Measurements from ENCODE around the gene CCDC38.
A peak's percentile ranks its signal among the peaks of the same experiment; 100 is the strongest.
"Not testable (repeated sequence)": the region's sequence is repeated elsewhere in the genome, so short reads cannot be mapped to it uniquely, and the experiment has no call there.

The CCDC38 gene

DNA sequence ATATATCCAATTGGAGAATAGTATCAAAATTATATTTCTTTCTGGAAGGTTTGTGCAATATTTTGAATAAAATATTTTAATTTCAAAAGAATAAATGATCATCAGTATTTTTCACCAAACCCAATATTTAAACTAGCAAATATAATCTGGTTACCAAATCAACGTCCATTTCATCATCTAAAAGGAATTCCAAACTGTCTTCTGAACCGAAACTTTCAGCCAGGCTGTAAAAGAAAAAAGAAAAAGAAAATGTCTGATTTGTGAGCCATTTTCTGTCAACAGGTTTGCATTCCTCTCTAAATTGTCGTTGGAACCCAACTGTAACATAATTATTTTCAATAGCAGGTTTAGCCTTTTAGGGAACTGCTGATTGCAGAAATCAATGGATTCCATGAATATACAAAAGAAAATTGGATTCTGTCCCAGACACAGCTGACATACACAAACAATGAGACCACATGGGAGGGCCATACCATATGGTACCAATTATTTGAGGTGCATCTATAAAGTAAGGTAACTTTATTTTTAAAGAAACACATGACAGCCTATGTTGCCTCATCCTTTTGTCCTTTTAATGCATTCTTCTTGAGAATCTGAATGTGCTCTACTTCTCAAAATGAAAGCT, 61.0 kb downstream of the CCDC38 start:
- DNase-seq = no peak

DNA sequence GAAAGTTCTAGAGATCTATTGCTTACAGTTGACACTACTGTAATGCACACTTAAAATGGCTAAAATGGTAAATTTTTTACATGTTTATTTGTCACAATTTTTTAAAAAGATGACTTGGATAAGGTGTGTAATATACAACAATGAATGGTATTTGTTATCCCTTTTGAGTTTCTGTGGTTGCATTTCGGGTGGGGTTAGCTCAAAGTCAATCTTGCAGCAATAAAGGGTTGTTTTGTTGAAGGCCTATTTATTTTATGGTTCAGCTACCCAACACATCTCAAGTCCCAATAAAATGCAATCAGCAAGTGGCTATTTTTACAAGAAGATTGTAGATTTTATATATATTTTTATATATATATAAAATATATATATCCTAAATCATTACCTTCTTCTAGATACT, 61.5 kb downstream of the CCDC38 start:
- DNase-seq = no peak

DNA sequence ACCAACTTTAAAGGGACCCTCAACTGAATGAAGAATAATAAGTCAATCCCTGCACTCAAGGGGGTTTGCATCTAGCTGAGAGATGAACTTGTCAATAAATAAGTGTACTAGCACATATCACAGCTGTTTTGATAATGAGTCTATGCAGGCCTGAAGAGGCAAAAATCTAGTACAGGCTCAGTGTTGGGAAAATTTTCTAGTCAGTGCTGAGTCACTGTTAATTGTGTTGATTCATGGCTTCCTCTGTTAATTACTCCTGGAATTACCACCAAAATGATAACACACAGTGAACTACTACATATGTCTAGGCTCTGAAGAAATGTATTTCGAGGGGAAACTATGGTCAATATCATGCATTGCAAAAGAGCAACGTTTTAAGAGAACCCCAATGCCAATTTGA, 64.8 kb downstream of the CCDC38 start:
- no peak for DNase-seq

DNA sequence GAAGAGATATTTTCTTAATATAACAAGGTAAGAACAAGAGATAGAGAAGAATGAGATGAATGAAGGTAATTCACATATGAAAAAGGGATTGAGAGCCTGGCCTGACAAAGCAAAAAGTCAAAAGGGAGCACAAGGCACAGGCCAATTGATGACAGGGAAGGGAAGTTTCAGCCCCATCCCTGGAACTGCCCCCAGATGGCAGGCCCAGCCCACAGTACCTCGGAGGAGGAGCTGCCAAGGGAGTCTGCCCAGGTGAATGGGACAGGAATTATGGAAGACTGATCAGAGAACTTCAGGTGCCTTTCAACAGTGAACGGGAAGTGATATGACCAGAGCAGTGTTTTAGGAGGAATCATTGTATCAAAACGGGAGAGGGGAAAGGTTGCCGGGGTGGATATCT, 68.0 kb downstream of the CCDC38 start:
- no peak for DNase-seq

DNA sequence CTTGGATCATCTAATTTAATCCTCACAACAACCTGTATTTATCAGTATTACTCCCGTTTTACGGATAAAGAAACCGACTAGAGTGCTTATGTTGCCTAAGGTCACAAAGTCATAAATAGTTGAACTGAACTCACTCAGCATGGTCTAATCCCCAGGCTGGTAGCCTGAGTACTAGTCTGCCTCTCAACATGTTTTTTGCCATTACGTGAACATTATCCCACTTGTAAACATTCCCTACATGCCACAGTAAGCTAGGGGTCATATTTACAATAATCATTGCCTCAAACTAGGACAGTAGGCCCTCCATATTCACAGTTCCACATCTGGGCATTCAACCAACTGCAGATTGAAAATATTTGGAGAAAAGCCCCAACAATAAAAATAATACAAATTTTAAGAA, 71.5 kb downstream of the CCDC38 start:
- no peak for DNase-seq

DNA sequence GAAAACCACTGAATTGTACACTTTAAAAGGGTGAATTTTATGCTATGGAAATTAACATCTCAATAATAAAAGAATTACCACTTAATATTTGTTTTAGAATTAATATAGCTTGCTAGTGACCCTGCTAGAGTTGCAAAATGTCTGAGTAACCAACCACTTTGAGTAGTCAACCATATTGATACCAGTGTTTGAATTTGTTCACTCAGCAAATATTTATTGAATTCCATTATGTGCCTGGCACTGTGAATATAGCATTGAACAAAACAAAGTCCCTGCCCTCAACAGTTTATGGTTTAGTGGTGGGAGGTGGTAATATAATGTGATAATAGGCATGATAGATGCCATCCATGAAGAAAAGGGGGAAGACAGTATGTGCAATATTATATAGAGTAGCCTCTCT, 79.1 kb downstream of the CCDC38 start:
- no peak for DNase-seq

DNA sequence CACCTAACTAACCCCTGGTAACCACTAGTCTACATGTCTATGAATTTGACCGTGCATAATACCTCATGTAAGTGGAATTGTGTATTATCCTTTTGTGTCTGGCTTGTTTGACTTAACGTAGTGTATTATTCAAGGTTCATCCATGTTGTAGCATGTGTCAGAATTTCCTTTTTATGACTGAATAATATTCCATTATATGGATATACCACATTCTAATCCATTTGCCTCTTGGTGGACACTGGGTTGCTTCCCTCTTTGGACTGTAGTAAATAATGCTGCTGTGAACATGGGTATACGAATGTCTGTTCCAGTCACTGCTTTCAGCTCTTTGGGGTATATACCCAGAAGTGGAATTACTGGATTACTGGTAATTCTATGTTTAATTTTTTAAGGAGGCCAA, 80.4 kb downstream of the CCDC38 start:
- no peak for DNase-seq

DNA sequence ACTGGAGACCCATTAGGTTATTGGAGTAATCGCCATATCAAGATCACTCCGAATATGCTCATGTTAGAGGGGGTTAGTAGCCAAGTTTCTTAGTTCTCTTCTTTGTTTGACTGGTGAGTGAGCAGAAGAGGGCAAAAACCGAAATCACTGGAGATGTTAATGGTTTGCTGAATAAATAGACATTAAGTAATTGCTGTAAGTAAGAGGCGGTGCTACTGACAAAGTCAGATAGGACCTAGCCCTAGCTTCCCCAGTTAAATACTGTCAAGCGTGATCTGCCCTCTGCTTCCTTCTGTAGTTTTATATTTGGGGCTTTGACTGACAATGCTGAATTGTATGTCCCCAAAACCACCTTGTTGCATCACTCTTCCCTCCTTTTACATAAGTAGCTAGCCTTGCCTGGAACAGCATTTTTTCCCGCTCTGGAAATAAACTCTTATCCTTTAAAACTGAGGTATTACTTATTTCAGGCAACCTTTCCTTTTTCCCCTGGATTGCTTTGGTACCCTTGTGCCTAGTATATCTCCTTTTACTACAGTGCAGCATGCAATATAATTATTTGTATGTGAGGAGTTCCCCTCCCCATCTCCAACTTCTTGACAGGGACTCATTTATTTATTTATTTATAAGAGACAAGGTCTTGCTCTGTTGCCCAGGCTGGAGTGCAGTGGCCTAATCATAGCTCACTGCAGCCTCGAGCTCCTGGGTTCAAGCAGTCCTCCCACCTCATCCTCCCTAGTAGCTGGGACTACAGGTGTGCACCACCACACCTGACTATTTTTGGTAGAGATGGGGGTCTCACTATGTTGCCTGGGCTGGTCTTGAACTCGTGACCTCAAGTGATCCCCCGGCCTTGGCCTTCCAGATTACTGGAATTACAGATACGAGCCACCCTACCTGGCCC, 82.2 kb downstream of the CCDC38 start:
- no peak for DNase-seq

DNA sequence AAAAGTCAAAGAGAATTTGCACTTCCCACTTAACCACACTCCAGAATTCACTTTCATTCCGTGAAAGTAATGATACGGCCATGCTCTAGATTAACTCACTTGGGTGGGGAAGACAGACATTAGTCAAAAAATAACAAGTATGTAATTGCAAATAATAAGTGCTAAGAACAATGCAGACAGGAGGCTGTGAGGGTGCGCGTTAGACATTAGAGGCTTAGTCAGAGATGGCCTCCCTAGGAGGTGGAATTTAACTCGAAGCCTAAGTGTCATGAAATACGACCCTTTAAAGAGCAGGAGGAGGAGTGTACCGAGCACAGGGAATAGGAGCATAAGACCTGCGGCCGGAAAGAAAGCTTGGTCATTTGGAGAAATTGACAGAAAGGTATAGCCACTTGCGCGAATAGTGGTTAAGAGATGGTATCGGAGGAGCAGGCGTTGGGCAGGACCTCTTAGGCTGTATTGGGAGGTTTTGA, 83.0 kb downstream of the CCDC38 start:
- no peak for DNase-seq

DNA sequence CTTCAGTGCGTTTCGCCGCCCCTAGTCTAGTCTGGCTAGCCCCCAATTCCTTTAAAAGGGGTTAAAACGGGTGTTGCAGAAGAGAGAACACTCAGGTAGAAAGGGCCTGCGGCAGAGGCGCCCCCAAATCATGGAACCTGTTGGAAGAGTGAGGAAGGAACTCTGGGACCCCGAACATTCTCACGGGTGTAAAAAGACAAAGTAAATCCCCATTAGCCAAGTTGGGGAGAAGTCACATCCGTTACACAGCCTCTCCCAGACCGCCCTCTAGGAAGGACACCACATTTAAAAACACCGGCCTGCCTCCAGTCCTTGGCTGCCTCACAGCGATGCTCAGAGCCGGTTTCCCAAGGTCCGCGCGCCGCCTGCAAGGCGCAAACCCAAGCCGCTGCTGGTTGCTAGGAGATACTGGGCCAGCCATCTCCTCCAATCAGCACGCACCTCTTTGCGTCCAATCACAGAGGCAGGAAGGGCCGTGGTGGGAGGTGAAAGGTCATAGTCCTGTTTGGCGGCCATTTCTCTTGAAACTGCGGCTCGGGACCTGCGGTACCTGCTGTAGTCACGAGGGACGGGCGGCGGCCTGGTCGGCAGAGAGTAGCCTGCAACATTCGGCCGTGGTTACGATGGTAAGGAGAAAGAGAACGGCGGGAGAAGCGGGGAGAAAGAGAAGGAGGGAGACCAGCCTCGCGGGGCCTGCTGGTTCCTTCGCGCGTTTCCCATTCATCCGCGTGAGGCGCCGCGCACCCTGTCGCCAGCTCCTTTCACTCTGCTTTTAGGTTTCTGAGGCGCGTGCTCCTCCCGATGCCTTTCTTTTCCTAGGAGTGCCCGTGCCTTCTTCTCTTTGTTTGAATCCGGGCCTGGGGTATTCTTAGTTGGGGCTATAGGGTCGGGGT, 83.7 kb downstream of the CCDC38 start, which contains the start of gene SNRPF:
Gene SNRPF (plus strand): TSS at position 502 of the 893 bp plus-strand sequence. CDS start 122 bp downstream, at position 624.
- DNase-seq = peak; percentile 96

DNA sequence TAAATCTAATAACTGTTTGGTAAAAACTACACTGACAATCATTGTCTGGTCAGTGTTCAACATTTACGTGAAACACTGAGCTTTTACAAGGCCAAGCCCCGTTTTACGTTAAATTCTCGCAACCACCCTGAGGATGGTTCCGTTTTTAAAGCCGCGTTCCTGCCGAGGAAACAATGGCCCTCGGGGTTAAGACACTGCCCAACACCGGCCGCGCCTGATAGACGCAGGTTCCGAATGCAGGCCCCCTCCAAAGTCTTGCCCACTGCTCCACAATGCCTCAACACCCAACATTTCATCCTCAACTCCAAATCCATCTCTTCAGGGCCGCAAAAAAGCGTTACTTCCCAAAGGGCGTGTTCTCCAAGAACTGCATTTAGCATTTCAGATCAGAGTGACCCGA, 84.6 kb downstream of the CCDC38 start:
- DNase-seq = no peak

DNA sequence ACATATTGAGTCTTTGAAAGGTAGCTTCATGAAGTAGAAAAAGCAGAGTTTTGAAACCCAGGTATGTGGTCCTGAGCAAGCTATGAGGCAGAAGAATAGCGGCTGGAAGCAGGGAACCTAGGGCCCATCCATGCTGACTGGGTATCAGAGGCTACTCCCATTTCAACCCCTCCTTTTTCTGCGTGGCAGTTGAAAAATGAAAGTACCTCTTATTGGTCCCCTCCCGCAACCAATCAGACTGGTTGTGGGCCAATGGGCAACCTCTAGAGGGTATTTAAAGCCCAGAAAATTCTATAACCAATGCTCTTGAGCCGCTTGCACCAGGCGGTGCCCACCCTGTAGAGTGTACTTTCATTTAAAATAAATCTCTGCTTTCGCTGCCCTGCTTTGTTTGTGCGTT, 85.3 kb downstream of the CCDC38 start:
- DNase-seq = no peak

DNA sequence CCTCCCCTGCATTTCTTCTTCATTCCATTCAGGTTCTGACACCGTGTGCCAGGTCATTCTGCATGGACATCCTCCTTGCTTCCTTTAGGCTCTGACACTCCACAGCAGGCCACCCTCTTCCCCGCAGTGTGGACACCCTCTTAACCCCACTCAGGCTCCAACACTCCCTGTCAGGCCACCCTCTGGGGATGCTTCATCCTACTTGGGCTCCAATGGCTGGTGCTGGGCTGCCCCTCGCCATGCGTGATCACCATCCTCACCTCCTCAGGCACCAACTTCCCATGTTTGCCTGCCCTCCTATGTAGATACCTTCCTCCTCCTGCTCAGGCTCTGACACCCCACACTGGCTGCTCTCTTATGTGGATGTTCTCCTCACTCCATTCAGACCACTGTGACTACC, 90.3 kb downstream of the CCDC38 start:
- DNase-seq = no peak

DNA sequence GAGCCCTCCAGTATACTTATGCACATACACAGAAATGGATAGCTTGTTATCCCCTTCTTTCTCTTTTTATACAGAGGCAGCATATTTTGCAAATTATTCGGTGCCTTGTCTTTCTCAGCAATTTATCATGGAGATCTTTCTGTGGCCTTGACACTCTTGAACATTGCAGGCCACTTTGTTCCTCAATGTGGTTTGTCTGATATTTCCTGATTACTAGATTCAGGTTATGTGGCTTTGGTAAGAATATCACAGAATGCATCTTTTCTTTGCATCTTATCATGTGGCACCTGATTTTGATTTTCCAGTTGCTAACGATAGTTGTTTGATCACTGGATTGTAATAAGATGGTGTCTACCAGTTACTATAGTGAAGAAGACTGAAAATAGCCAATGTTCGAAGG, 90.8 kb downstream of the CCDC38 start:
- no peak for DNase-seq

DNA sequence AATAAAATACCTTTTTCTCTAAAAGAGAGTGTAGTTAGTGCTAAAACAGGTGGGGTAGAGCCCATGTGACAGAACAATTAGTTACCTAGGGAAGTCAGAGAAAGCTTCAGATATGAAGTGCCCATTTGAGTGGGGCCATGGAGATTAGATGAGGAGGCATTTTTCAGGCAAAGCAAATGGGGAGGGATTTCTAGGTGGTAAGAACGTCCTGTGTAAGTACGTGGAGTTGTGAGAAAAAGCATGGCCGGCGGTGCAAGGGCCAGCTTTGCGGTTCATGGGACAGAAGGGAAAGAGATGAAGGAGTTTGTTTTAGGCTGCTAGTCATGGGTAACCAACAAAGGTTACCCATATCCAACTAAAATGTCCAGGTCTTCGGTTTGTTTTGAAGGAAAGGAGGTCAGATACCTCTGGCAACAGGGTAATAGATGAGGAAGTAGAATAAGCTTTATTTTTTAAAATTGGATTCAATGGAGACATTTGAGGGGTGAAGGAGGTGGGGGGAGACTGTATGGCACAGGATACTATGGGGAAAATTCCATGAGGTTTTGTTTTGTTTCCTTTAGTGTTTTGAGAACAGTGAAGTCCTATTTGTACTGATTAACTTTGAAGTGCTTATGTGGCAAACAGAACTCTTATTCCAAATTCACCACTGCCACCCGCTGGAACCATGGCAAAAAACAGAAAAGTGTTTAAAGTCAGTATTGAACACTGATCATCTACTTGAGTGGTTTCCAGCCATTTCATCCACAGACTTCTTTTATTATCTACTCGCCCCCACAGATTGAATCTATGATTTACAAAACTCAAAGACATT, 93.6 kb downstream of the CCDC38 start:
- no peak for DNase-seq

DNA sequence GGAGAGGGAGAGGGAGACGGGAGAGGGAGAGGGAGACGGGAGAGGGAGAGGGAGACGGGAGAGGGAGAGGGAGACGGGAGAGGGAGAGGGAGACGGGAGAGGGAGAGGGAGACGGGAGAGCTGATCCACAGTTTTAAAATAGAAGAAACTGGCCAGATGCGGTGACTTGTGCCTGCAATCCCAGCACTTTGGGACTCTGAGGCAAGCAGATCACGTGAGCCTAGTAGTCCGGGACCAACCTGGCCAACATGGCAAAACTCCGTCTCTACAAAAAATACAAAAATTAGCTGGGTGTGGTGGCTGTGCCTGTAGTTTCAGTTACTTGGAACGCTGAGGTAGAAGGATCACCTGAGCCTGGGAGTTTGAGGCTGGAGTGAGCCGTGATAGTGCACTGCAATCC, 100.0 kb downstream of the CCDC38 start:
- DNase-seq = not testable (repeated sequence)

DNA sequence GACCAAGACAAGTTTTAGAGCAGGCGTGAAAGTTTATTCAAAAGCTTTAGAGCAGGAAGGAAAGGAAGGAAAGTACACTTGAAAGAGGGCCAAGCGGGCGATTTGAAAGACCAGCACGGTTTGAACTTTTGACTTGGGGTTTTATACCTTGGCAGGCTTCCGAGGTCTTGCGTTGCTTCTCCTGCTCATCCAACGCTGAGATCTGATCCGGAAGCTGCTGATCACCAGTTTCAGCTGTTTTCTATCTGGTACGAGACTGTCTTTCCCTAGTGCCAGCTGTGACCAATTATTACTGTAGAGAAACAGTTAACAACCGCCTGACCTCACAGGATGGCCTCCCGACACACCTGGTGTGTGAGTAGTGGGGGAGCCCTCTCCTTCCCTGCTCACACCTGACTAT, 104.3 kb downstream of the CCDC38 start:
- DNase-seq = no peak

DNA sequence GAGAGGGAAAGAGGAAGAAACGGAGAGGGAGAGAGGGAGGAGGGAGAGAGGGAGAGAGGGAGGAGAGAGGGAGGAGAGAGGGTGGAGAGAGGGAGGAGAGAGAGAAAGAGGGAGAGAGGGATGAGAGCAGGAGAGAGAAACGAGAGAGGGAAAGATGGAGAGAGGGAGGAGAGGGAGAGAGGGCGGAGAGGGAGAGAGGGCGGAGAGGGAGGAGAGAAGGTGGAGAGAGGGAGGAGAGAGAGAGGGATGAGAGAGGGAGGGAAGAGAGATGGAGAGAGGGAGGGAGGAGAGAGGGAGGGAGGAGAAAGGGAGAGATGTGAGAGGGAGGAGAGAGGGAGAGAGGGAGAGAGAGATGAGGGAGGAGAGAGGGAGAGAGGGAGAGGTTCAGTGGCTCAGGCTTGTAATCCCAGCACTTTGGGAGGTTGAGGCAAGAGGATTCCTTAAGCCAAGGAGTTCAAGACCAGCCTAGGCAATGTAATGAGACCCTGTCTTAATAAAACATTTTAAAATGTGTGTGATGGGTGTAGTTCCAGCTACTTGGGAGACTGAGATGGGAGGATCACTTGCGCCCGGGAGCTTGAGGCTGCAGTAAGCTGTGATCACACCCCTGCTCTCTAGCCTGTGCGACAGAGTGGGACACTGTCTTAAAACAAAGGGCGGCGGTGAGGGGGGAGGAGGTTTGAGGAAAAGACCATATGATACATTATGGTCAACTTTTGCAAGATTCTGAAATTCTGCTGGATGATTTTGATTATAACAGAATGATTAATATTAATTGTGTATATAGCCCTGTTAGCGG, 105.0 kb downstream of the CCDC38 start:
- DNase-seq = no peak

DNA sequence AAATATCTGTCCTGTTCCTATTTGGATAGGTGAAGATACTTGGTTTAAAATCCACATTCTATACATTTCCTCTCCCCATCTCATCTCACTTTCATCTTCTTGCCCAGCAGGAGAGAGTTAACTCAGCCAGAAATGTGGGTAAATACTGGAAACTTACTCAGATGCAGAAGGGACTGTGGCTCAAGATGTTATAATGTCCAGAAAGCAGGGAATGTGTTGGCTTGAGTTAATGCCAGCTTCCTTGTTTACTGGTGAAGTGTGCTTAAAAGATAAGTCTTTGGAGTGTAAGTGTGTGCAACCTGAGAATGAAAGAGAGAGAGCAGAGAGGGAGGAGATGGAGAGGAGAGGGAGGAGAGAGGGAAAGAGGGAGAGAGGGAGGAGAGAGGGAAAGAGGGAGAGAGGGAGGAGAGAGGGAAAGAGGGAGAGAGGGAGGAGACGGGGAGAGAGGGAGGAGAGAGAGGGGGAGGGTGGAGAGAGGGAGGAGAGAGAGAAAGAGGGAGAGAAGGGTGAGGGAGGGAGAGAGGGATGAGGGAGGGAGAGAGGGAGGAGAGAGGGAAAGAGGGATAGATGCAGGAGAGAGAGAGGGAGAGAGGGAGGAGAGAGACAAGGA, 105.7 kb downstream of the CCDC38 start:
- DNase-seq = no peak

DNA sequence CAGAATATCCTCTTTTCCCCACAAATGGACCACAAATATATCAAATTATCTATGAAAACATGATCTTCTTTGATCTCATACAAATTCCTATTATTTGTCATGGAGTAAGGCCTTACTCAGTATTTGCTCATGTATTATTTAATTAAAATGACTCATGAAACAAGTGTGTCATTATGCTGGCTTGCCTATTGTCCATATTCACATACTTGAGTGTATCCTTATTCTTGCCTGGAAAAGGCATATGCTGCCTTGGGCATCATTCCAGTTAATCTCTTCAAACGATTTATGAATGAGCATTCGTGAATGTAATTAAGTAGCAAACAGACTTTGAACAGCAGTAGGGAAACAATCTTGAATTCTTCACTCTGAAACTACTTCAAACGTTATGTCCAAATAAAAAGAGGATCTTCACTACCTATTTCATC, 106.2 kb downstream of the CCDC38 start:
- DNase-seq = no peak

DNA sequence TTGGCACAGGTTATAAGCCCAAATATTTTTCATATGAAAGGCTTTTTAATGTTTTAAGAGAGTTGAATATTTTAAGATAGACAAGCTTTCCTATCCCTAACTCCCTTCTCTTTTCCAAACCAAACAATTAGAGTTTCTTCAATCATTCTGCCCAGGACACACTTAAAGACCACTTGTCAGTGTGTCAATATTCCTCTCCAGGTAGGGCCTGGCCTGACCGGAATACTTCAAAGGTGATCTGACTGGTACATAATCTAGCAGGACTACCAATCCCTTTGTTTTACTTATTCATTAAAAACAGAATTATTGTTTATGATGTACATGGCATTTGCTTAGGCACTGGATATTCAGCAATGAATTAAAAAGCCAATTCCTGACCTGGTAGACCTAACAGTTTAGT, 107.8 kb downstream of the CCDC38 start:
- no peak for DNase-seq

Data from suppressor macrophage treated with lipopolysaccharide for 4 hours (primary cell).